Esophagus muscularis mucosa (tissue), 4 donors: ENCODE results near the gene OGA.

Experiments used
- CTCF ChIP-seq, 3 experiments: fragments of 200-600 bp in 2 of 3; fragments of 450-650 bp in 1 of 3; sonication (generic) in 2 of 3; IDR thresholded peaks; one replicate each; pipeline ENCODE4 v1.5.1; 2017 to 2019; ENCODE audit warnings: antibody characterized with exemption in 3 of 3, mild to moderate bottlenecking in 2 of 3, moderate library complexity in 1 of 3
- EP300 ChIP-seq: sonication (generic); formaldehyde crosslinking; IDR thresholded peaks from one replicate; pipeline ENCODE4 v1.6.1; 2017; ENCODE audit warnings: antibody characterized with exemption
- POLR2A ChIP-seq: fragments of 450-650 bp; IDR thresholded peaks from one replicate; pipeline ENCODE4 v1.6.1; 2017; ENCODE audit warnings: antibody characterized with exemption, moderate library complexity, mild to moderate bottlenecking, low read depth
- POLR2AphosphoS5 ChIP-seq, 2 donors: sonication (generic); formaldehyde crosslinking; IDR thresholded peaks; one replicate each; pipeline ENCODE4 v1.6.1; 2017; ENCODE audit warnings: antibody characterized with exemption in 2 of 2

DNA sequence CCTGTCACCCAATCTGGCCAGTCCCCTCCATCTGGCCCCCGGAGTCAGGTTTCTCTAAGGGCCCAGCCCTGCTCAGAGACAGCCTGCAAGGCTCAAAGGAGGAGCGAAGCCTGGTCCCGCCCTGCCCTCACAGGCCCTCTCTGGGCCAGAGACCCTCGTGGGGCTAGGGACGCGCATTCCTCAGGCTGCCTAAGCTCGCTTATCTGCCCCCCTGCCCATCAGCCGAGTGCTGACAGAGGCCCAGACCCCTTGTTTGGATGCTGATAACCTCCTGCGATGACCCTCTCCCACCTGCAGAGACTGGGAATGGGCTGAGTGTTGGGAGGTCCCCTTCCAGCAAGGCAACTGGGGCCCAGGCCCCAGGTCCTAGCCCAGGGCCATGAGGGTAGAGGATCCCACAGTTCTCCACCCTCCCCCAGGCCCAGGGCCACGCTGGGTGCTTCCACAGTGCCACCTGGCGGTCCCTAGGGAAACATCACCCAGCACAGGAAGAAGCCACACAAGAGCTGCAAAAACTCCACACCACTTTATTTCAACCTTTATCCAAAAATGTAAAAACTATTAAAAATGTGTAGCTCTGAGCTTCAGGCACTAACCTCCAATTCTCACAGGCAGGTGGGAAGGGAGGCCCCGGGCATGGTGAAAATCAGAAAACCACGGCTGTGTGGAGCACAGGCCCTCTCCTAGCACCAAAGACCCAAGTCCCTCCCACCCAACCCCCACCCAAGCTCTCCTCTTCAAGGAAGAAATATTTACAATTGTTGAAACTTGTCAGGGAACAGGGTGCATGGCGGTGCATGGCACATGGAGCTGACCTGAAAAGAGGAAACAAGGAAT is 37.2 kb downstream of the OGA start:
- TF ChIP-seq CTCF (IDR thresholded peaks at IDR 0.05), result peak; percentile 77 to 96 (median 78)
- no peak for TF ChIP-seq POLR2A
- no peak for TF ChIP-seq EP300
- no peak for TF ChIP-seq POLR2AphosphoS5 (IDR thresholded peaks at IDR 0.05)
